ENCODE measurements around the gene SRA1.

SRA1 gene

DNA sequence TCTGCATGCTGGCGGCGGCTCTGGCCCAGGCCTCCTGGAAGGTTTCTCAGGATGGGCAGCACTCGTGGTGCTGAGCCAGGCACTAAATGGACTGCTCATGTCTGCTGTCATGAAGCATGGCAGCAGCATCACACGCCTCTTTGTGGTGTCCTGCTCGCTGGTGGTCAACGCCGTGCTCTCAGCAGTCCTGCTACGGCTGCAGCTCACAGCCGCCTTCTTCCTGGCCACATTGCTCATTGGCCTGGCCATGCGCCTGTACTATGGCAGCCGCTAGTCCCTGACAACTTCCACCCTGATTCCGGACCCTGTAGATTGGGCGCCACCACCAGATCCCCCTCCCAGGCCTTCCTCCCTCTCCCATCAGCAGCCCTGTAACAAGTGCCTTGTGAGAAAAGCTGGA is 10.6 kb upstream of the SRA1 start:
- no peak for DNase-seq (ENCODE audit: low read depth in 1 of 2, low spot score in 1 of 2)
- TF ChIP-seq JUND (IDR thresholded peaks at IDR 0.05; ENCODE audit: low read depth): no peak
- in situ Hi-C loops (cut with HindIII; ENCODE audit: low pct_unique_long_range_greater_than_20kb, low sequenced_read_pairs): no loop called here

DNA sequence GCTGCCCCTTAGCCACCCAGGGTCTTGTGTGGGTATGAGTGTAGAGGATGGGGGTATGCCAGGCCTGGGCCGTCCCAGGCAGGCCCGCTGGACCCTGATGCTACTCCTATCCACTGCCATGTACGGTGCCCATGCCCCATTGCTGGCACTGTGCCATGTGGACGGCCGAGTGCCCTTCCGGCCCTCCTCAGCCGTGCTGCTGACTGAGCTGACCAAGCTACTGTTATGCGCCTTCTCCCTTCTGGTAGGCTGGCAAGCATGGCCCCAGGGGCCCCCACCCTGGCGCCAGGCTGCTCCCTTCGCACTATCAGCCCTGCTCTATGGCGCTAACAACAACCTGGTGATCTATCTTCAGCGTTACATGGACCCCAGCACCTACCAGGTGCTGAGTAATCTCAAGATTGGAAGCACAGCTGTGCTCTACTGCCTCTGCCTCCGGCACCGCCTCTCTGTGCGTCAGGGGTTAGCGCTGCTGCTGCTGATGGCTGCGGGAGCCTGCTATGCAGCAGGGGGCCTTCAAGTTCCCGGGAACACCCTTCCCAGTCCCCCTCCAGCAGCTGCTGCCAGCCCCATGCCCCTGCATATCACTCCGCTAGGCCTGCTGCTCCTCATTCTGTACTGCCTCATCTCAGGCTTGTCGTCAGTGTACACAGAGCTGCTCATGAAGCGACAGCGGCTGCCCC is 10.0 kb upstream of the SRA1 start:
- no peak for TF ChIP-seq JUND (IDR thresholded peaks at IDR 0.05; ENCODE audit: low read depth)
- DNase-seq (ENCODE audit: low read depth in 1 of 2, low spot score in 1 of 2): no peak
- in situ Hi-C loops (cut with HindIII; ENCODE audit: low pct_unique_long_range_greater_than_20kb, low sequenced_read_pairs): no loop called here

DNA sequence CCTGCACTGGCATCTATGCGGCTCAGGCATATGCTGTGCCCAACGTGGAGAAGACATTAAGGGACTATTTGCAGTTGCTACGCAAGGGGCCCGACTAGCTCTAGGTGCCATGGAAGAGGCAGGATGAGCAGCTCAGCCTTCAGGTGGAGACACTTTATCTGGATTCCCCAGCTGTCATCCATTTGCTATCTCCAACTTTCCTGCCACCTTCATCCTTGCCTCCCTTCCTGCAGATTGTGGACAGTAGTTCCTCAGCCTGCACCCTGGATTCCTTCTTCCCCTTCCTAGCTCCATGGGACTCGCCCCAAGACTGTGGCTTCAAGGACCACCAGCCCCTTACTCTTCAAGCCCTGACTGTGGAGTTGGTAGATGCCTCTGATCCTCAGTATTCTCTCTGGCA is 9.4 kb upstream of the SRA1 start:
- TF ChIP-seq JUND (IDR thresholded peaks at IDR 0.05; ENCODE audit: low read depth): no peak
- no peak for DNase-seq (ENCODE audit: low read depth in 1 of 2, low spot score in 1 of 2)
- in situ Hi-C loops (cut with HindIII; ENCODE audit: low pct_unique_long_range_greater_than_20kb, low sequenced_read_pairs): no loop called here

DNA sequence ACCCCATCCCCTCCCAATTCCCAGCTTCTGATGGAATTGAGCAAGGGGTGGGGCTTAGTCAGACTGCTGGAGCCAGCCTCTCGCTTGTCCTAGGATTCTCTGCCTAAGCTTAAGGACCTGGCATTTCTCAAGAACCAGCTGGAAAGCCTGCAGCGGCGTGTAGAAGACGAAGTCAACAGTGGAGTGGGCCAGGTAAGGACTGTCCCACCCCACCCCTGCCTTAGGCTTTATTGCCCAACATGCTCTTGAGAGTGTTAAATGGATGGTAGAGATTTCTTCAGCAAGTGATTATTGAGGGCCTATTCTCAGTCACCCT is 8.5 kb upstream of the SRA1 start:
- in situ Hi-C loops (cut with HindIII; ENCODE audit: low pct_unique_long_range_greater_than_20kb, low sequenced_read_pairs): no loop called here
- TF ChIP-seq JUND (IDR thresholded peaks at IDR 0.05; ENCODE audit: low read depth): no peak
- DNase-seq (ENCODE audit: low read depth in 1 of 2, low spot score in 1 of 2): no peak

DNA sequence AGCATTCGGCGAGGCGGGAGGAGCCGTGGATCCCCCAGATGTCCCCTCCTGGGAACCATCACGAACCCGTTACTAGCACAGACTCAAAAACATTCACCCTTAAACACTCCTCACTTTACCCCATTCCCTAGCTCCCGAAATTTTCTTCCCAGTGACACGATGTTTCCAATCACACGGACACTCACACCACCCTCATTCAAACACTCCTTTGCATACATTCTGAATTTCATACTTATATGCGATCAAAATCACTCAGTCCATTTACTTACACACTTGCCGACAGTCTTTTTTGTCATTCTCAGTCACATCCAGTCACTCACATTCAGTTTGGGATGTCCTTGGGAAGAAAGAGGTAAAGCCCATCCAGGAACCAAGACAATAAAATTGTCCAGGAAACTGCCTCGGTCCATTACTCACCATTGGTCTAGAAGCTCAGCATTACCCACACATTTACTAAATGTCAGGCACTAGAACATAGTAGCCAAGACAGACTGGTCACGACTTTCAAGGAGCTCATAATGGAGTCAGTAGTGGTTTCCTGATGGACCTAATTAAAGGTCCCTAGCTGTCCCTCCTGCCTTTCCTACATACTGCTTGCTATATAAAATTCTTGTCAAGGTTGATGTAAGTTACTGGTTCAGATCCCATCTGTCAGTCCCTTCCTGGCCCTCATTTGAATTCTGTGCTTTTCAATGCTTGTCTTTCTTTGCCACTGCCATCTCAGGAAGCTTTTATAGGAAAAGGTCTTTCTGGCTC is 7.9 kb upstream of the SRA1 start:
- TF ChIP-seq JUND (IDR thresholded peaks at IDR 0.05; ENCODE audit: low read depth): no peak
- DNase-seq (ENCODE audit: low read depth in 1 of 2, low spot score in 1 of 2): no peak
- in situ Hi-C loops (cut with HindIII; ENCODE audit: low pct_unique_long_range_greater_than_20kb, low sequenced_read_pairs): no loop called here

DNA sequence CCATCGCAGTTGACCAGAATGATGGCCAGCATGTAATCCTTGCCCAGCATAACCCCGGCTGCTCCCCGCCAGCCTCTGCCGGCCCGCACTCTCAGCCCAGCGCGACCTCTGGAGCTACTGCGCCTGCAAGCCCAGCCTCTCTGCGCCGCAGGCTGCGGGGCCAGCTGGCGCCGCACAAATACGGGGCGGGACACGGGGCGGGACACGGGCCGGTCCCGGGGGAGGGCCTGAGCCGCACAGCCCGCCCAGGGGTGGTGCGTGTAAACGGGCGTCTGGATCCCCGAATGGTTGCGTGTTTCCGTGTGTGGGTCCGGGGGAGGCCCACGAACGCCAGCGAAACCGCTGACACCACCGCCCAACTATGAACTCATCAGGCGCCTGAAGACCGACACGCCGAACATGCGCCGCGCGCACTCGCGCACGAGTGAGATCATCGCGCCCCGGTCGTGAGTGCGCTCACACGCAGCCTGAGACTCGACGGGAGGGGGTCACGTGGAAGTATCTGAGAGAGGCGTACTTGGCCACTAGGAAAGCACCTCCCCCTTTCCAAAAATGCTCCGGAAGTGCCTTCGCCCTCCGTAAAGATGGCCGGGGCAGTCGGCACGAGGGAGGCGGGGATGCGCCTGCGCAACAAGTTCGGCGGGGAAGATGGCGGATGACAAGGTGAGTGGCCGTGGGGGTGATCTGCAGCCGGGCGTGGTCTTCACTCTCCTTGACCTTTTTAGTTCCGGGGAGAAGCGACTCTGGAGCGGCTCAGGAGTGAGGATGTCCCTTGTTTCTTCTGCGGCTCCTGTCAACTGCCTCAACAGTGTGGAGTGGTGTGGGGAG is 7.1 kb upstream of the SRA1 start, which contains the start of the genes APBB3 and SLC35A4:
Gene APBB3, minus strand, starts transcription at position 403 of the 828 bp plus-strand sequence. Its CDS starts 353 bp downstream, at position 50.
Gene SLC35A4, plus strand, starts transcription at position 633 of the 828 bp plus-strand sequence. CDS start 2,342 bp downstream, outside the sequence.
- in situ Hi-C loops (cut with HindIII; ENCODE audit: low pct_unique_long_range_greater_than_20kb, low sequenced_read_pairs): no loop called here
- no peak for TF ChIP-seq JUND (IDR thresholded peaks at IDR 0.05; ENCODE audit: low read depth)
- DNase-seq (ENCODE audit: low read depth in 1 of 2, low spot score in 1 of 2): peak; percentile 97 to 100

DNA sequence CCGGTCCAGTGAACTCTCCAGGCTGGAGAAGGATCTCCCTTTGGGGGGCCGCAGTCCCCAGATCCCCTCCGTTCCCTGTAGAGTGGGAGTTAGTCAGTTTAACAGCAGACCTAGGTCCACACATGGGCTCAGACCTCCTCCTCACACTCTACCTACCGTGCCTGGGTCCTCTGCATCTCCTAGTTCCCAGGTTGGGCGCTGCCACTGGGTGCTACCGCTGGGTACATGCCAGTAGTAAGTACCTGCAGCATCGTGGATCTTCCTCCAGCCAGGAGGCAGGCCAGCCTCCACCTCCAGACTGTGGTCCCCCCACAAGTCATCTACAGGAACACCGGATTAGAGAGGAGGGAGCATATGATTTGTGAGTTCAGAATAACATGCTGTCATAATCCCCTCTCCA is 6.3 kb upstream of the SRA1 start:
- in situ Hi-C loops (cut with HindIII; ENCODE audit: low pct_unique_long_range_greater_than_20kb, low sequenced_read_pairs): no loop called here
- no peak for TF ChIP-seq JUND (IDR thresholded peaks at IDR 0.05; ENCODE audit: low read depth)
- DNase-seq (ENCODE audit: low read depth in 1 of 2, low spot score in 1 of 2): peak in 1 of 2 experiments; percentile 32

DNA sequence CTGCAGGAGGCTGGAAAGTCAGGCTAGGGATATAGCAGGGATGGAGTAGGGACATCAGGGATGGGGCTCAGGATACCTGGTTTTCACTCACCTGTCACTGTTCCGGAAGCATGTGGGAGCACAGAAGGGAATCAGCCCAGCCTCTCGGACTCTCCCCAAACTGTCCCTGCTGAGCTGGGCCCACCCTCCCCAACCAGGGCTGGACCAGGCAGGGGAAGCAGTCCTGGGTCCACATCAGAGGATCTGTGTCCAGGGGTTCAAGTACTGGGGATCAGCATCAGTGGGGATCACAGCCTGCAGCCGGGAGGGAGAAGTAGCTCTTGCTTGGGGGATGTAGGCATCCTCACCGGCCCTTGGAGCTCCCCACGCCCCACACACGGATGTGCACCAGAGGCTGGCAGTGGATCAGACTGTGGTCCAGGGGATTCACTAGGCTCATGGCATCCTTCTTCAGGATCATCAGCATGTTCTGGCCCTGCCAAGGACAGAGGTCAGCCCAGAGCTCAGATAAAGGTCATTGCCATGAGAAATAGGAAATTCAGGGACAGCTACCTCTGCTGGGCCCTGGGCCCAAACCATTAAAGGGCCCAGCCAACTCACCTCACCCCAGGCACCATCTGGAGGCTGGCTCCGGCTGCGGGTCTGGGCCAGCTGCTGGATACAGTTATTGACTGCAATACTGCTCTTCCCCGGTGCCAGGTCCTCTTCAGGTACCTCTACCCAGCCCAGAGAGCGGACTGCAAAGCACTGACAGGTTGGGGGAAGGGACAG is 4.7 kb upstream of the SRA1 start:
- no peak for DNase-seq (ENCODE audit: low read depth in 1 of 2, low spot score in 1 of 2)
- in situ Hi-C loops (cut with HindIII; ENCODE audit: low pct_unique_long_range_greater_than_20kb, low sequenced_read_pairs): no loop called here
- no peak for TF ChIP-seq JUND (IDR thresholded peaks at IDR 0.05; ENCODE audit: low read depth)

DNA sequence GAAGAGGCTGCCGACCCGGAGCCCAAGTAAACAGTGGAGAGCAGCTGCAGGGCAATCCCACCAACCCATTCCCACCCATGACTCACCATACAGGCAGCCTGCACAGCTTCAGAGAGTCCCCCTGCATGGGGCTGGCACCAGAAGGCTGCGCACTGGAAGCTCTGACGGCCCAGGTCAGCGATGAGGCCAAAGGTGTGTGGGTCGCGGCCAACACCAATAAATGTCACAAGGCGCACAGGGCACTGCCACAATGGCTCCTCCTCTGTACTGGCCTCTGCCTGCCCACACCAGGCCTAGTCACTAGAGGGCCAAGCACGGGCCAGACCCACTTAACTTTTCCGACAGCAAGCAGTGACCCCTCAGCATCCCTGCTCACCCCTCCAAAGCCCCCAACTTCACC is 3.0 kb upstream of the SRA1 start:
- in situ Hi-C loops (cut with HindIII; ENCODE audit: low pct_unique_long_range_greater_than_20kb, low sequenced_read_pairs): no loop called here
- no peak for DNase-seq (ENCODE audit: low read depth in 1 of 2, low spot score in 1 of 2)
- TF ChIP-seq JUND (IDR thresholded peaks at IDR 0.05; ENCODE audit: low read depth): no peak

DNA sequence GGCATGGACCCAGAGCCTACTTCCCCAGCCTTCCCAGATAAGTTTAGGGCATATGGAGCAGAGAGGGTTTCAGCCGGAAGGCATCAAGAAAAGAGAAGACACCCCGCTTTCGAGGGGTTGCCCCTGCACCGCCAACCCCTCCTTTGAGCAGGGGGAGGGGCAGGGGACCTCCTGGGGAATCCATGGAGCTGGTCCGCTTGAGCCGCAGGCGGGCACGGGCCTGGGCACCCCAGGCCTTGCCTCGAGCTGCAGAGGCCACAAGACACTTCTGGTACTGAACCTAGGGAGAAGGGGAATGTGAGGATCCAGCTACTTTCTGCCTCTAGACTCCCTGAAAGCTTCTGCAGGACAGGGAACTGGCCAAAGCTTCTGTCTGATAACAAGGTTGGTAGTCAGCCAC is 1.3 kb upstream of the SRA1 start:
- in situ Hi-C loops (cut with HindIII; ENCODE audit: low pct_unique_long_range_greater_than_20kb, low sequenced_read_pairs): no loop called here
- DNase-seq (ENCODE audit: low read depth in 1 of 2, low spot score in 1 of 2): no peak
- TF ChIP-seq JUND (IDR thresholded peaks at IDR 0.05; ENCODE audit: low read depth): no peak

DNA sequence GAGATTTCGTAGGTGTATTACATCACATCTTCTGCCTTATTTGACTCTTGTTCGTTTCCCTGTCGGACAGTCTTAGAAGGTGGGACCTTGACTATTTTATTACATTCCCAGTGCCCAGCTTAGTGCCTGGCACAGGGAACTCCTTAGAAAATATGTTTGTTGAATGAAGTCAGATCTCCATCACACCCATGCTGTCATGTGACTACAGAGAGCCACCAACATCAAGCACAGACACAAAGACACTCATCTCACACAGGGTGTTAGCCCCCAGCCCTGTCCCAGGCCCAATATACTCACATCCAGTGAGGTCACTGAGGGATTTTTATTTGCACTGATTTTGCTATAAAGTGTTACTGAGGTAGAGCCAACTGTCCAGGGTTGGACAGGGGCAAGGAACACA is 692 bp upstream of the SRA1 start:
- in situ Hi-C loops (cut with HindIII; ENCODE audit: low pct_unique_long_range_greater_than_20kb, low sequenced_read_pairs): no loop called here
- DNase-seq (ENCODE audit: low read depth in 1 of 2, low spot score in 1 of 2): no peak
- no peak for TF ChIP-seq JUND (IDR thresholded peaks at IDR 0.05; ENCODE audit: low read depth)

DNA sequence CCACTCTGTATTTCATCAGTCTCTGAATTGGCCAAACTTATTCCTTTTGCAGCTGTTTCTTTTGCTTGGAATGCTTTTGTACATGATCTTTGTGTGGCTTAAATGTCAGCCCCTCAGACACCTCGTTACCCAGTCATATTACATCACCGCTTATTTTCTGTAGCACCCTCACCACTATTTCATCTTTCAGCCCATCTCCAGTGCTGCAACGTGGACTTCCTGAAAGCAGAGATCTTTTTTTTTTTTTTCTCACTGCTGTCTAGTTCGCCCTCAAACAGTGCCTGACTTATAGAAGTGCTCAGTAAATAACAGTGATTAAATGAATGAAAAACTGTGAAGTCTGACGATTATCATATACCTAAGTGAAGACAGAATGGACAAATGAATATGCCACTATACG is 835 bp downstream of the SRA1 start:
- no peak for TF ChIP-seq JUND (IDR thresholded peaks at IDR 0.05; ENCODE audit: low read depth)
- DNase-seq (ENCODE audit: low read depth in 1 of 2, low spot score in 1 of 2): no peak
- in situ Hi-C loops (cut with HindIII; ENCODE audit: low pct_unique_long_range_greater_than_20kb, low sequenced_read_pairs): no loop called here

All from T47D (cell line).